GM12874 (cell line): ENCODE measurements around the gene AFF1.

ENCODE experiments used
- TF ChIP-seq, protein P1 (sequence below): IDR thresholded peaks from 2 replicates; pipeline ENCODE4 v1.5.1; 2011; ENCODE audit warnings: low read depth, mild to moderate bottlenecking, control low read depth, low read length, moderate library complexity; ENCODE audit not compliant: insufficient read depth

AFF1 gene

DNA sequence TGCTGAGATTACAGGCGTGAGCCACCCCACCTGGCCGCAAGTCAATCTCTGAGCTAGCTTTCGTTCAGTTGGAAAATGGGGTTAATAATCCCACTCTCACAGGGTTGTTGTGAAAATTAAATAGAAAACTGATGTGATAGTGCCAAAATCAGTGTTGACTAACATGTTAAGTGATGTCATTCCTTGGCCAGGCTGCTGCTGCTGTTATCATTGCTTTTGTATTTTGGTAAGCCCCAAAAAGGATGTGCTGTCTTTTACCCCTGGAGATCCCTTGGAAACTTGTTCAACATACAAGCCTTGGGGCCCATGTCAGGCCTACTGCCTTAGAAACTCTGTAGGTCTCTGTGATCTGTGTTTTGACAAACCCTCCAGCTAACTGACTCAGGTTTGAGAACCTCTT lies 106.3 kb downstream of the AFF1 start:
- TF ChIP-seq, protein P1, sequence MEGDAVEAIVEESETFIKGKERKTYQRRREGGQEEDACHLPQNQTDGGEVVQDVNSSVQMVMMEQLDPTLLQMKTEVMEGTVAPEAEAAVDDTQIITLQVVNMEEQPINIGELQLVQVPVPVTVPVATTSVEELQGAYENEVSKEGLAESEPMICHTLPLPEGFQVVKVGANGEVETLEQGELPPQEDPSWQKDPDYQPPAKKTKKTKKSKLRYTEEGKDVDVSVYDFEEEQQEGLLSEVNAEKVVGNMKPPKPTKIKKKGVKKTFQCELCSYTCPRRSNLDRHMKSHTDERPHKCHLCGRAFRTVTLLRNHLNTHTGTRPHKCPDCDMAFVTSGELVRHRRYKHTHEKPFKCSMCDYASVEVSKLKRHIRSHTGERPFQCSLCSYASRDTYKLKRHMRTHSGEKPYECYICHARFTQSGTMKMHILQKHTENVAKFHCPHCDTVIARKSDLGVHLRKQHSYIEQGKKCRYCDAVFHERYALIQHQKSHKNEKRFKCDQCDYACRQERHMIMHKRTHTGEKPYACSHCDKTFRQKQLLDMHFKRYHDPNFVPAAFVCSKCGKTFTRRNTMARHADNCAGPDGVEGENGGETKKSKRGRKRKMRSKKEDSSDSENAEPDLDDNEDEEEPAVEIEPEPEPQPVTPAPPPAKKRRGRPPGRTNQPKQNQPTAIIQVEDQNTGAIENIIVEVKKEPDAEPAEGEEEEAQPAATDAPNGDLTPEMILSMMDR = no peak

DNA sequence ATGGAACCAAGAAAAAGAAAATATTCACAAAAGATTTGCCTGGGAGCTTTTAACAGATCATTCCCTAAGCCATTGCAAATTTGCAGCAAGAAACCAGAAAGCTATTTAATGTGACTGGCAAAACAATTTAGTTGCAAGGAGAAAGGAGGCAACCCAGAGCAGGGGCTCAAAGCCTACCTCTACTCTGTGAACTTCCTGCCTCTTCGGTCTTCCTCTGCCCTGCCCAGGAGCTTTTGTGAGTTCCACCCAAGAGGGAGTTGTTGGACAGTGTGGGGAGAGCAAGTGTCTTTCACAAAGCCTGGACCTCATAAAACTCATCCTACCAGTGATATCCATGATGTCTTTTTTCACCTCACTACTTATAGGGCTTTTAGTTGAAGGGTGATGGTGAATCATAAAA lies 107.4 kb downstream of the AFF1 start:
- TF ChIP-seq, protein P1 = no peak

DNA sequence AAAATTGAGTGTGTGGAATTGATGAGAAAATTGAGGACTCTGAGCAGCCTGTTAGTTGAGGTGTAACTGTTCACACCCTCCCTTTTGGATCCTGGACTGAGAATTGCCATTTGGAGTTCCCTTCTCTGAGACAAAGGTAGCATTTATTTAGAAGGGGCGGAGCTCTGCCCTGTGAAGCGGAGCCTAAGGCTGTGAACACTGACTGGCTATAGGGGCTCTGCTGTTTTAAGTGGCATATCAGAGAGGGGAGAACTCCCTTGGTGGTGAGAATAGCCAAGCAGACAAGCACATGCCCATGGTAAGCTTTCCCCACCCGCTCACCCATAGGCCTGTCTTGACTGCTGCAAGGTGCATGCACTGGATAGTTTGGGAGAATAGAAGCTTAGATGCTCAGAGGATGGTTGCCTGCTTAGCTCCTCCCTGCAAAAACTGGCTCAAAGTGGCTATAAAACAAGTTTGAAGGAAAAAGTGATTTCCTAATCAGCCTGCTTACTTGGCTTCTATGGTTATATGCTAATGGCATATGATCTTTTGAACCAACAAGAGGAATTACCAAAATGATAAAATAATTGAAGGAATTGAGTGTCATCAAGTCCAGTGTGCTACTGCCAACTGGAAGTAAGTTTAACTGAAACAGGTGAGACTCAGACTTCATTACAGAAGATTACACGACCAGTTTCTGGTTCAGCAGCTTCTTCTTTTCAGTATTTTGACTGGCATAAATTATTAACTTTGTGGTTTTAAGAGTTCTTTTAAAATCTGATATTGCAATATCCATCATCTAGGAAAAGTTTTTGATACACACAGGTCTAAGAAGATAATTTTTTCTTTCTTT lies 108.4 kb downstream of the AFF1 start:
- TF ChIP-seq, protein P1 = no peak

GRCh38 chr4:87044511-87045233 lies 109.9 kb downstream of the AFF1 start:
- TF ChIP-seq, protein P1 = no peak

DNA sequence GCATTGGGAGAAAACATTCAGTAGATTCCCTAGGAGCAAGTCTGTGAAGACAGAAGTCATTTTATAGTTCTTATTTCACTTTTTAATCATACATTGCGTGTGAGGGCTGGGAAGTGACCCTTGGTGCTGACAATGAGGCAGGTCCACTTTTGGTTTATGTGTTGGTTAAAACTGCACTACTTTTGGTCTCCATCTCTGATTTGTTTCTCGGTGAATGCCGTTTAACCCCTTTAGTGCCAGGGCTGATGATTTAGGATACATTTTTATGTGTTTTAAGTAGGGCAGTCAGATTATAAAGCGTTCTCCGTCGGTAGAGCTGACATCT lies 110.4 kb downstream of the AFF1 start:
- TF ChIP-seq, protein P1 = no peak

DNA sequence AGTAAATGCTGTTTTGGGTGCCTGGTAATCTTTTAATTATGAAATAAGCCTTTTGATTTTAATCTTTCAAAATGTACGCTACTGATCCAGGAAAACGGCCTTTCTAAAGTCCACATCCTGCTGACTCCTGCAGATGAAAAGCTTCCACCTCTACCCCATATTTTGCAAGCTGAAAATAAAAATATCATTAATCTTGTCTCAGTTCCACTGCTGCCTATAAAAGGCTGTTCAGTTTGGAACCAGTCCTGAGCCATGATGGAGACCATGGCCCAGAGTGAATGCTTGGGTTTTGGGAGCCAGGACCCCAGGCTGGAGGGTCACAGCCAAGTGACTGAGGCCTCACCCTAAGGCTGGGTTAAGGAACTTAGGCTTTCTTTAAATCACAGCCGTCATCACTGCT lies 110.8 kb downstream of the AFF1 start:
- TF ChIP-seq, protein P1 = no peak

DNA sequence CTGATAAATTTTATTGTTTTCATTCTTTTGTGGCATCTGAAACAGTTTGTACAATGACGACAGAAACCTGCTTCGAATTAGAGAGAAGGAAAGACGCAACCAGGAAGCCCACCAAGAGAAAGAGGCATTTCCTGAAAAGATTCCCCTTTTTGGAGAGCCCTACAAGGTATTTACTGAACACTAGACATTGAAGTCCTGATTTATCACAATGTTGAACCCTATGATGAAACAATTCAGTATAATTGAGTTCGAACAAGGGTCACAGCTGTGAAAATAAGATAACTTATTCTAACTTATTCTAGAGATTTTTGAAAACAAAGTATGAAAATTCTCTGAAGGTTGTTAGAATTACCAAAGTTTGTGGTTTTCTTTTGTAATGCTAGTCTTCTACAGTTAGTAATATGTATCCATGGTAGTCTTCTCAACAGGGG lies 111.3 kb downstream of the AFF1 start:
- TF ChIP-seq, protein P1 = no peak
